Erythroblast (primary cell): ENCODE measurements around the gene LBH.

ENCODE experiments used
- GATA1 ChIP-seq: IDR thresholded peaks from 2 replicates; pipeline ENCODE4 v1.6.1; 2011; ENCODE audit warnings: low read depth, mild to moderate bottlenecking, control low read depth, low read length, moderate library complexity
- POLR2A ChIP-seq: IDR thresholded peaks from 2 replicates; pipeline ENCODE4 v1.6.1; 2011; ENCODE audit warnings: mild to moderate bottlenecking, low read length

- no peak for TF ChIP-seq POLR2A
- no peak for TF ChIP-seq GATA1
These were observed 28.2 kb upstream of the LBH start for GRCh38 chr2:30203156-30203555.
